Measurements from ENCODE around the gene CARS1.

DNA sequence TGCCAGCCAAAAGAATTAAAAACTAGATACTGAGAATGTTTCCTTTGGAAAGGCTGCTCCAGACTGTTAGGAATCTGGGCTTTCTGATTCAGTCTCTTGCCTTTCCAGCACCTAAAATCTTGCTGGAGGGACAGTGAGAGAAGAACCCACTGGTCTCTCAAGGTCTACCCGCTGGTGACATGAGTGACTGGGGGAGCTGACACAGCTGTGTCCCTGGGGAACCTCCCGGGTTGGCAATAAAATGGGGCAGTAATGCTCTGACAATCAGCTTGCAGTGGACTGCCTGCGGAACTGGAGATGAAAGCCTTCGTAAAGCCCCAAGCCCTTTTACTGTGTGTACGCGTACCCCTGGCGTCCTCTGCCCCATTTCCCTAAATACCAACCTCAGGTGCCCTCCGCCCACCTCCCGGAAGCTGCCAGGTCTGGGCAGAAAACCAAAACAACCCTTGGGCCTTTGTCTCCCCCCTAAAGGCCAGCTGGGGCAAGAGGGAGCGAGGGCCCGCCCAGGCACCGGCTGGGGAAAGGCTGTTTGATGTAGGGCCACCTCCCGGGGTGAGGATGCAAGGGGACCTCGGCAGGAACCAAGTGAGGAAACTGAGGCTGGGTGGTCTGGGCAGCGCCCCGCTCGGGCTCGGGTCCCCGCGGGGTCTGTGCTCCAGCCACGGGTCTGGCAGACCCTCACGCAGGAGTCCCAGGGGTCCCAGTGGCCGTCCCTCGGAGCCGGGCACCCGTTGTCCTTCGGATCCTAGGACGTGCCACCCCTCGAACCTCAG, 741 bp downstream of the CARS1 start:
- TF ChIP-seq, protein P1, sequence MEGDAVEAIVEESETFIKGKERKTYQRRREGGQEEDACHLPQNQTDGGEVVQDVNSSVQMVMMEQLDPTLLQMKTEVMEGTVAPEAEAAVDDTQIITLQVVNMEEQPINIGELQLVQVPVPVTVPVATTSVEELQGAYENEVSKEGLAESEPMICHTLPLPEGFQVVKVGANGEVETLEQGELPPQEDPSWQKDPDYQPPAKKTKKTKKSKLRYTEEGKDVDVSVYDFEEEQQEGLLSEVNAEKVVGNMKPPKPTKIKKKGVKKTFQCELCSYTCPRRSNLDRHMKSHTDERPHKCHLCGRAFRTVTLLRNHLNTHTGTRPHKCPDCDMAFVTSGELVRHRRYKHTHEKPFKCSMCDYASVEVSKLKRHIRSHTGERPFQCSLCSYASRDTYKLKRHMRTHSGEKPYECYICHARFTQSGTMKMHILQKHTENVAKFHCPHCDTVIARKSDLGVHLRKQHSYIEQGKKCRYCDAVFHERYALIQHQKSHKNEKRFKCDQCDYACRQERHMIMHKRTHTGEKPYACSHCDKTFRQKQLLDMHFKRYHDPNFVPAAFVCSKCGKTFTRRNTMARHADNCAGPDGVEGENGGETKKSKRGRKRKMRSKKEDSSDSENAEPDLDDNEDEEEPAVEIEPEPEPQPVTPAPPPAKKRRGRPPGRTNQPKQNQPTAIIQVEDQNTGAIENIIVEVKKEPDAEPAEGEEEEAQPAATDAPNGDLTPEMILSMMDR (IDR thresholded peaks at IDR 0.05) = no peak
- TF ChIP-seq POLR2A (IDR thresholded peaks at IDR 0.05) = no peak

All from suprapubic skin (tissue), 3 donors.